IPS-15b (cell line): Measurements from ENCODE around the gene DZANK1.
"Not testable (repeated sequence)": the region's sequence is repeated elsewhere in the genome, so short reads cannot be mapped to it uniquely, and the experiment has no call there.

Source experiments
- H3K27me3 ChIP-seq: one replicate; pipeline ENCODE4 v1.6.1; 2013; ENCODE audit warnings: low read length; ENCODE audit not compliant: control insufficient read depth, insufficient read depth
- H3K36me3 ChIP-seq: one replicate; pipeline ENCODE4 v1.6.1; 2013; ENCODE audit warnings: low read length; ENCODE audit not compliant: control insufficient read depth, insufficient read depth
- H3K4me1 ChIP-seq: one replicate; pipeline ENCODE4 v1.6.1; 2013; ENCODE audit warnings: mild to moderate bottlenecking, low read length; ENCODE audit not compliant: control insufficient read depth, insufficient read depth
- H3K4me3 ChIP-seq: one replicate; pipeline ENCODE4 v1.5.1; 2013; ENCODE audit warnings: low read depth, low read length
- H3K9ac ChIP-seq: one replicate; pipeline ENCODE4 v1.6.1; 2013; ENCODE audit warnings: low read depth, mild to moderate bottlenecking, low read length
- H3K9me3 ChIP-seq: one replicate; pipeline ENCODE4 v1.6.1; 2013; ENCODE audit warnings: mild to moderate bottlenecking, low read length; ENCODE audit not compliant: control insufficient read depth, insufficient read depth

Gene DZANK1

GRCh38 chr20:18363708-18364107 lies 103.1 kb downstream of the DZANK1 start:
- H3K36me3 ChIP-seq: no peaks in the 10 kb centered on the region
- no peaks in the 10 kb centered on the region for H3K27me3 ChIP-seq
- H3K9ac ChIP-seq: no peak overlapping the region
- H3K9me3 ChIP-seq: no peaks in the 10 kb centered on the region
- H3K4me3 ChIP-seq: no peak overlapping the region
- no peaks in the 10 kb centered on the region for H3K4me1 ChIP-seq

GRCh38 chr20:18362916-18363315 lies 103.9 kb downstream of the DZANK1 start:
- H3K4me1 ChIP-seq: no peaks in the 10 kb centered on the region
- H3K9me3 ChIP-seq: no peaks in the 10 kb centered on the region
- H3K4me3 ChIP-seq: no peak overlapping the region
- H3K36me3 ChIP-seq: no peaks in the 10 kb centered on the region
- no peaks in the 10 kb centered on the region for H3K27me3 ChIP-seq
- H3K9ac ChIP-seq: no peak overlapping the region

- H3K36me3 ChIP-seq: no peaks in the 10 kb centered on the region
- no peak overlapping the region for H3K4me3 ChIP-seq
Observed at GRCh38 chr20:18361678-18362077, 105.2 kb downstream of the DZANK1 start.

GRCh38 chr20:18360635-18361034 lies 106.2 kb downstream of the DZANK1 start:
- H3K9ac ChIP-seq: no peak overlapping the region
- no peaks in the 10 kb centered on the region for H3K36me3 ChIP-seq
- H3K4me1 ChIP-seq: no peaks in the 10 kb centered on the region
- no peaks in the 10 kb centered on the region for H3K9me3 ChIP-seq
- no peak overlapping the region for H3K4me3 ChIP-seq
- H3K27me3 ChIP-seq: no peaks in the 10 kb centered on the region

More at GRCh38 chr20:18361678-18362077, 105.2 kb downstream of the DZANK1 start:
- H3K27me3 ChIP-seq: no peaks in the 10 kb centered on the region
- H3K4me1 ChIP-seq: no peaks in the 10 kb centered on the region
- no peak overlapping the region for H3K9ac ChIP-seq
- H3K9me3 ChIP-seq: no peaks in the 10 kb centered on the region

- Histone ChIP-seq H3K27me3 (no peaks in the 10 kb centered on the region), H3K36me3 (no peaks in the 10 kb centered on the region), H3K4me1 (no peaks in the 10 kb centered on the region), H3K9me3 (no peaks in the 10 kb centered on the region), H3K4me3 (no peak overlapping the region), H3K9ac (no peak overlapping the region)
Observed at GRCh38 chr20:18359854-18360253, 107.0 kb downstream of the DZANK1 start.

GRCh38 chr20:18349749-18350148 lies 117.1 kb downstream of the DZANK1 start:
- not testable (repeated sequence) for H3K4me3 ChIP-seq, H3K36me3 ChIP-seq, H3K4me1 ChIP-seq, H3K9me3 ChIP-seq, H3K27me3 ChIP-seq, H3K9ac ChIP-seq
